ENCODE data around the gene SNX21.

SNX21 gene

GRCh38 chr20:45816951-45817350 lies 16.6 kb upstream of the SNX21 start:
- no peak for FAIRE-seq
- no peak for DNase-seq (ENCODE audit: insufficient read length, low spot score)
- TF ChIP-seq CTCF (IDR thresholded peaks at IDR 0.05; ENCODE audit: insufficient read depth, missing control alignments) = no peak

- DNase-seq (ENCODE audit: insufficient read length, low spot score) (no peak), FAIRE-seq (no peak)
- TF ChIP-seq CTCF (IDR thresholded peaks at IDR 0.05; ENCODE audit: insufficient read depth, missing control alignments) = no peak
These were observed 16.0 kb upstream of the SNX21 start for GRCh38 chr20:45817376-45818194.

GRCh38 chr20:45818239-45818638 lies 15.4 kb upstream of the SNX21 start:
- TF ChIP-seq CTCF (IDR thresholded peaks at IDR 0.05; ENCODE audit: insufficient read depth, missing control alignments) = no peak
- FAIRE-seq (no peak), DNase-seq (ENCODE audit: insufficient read length, low spot score) (no peak)

GRCh38 chr20:45819466-45819865 lies 14.1 kb upstream of the SNX21 start:
- DNase-seq (ENCODE audit: insufficient read length, low spot score) (no peak), FAIRE-seq (no peak)
- no peak for TF ChIP-seq CTCF (IDR thresholded peaks at IDR 0.05; ENCODE audit: insufficient read depth, missing control alignments)

- DNase-seq (ENCODE audit: insufficient read length, low spot score) (no peak), FAIRE-seq (no peak)
These were observed 11.7 kb upstream of the SNX21 start for GRCh38 chr20:45821947-45822346.

GRCh38 chr20:45822857-45823256 lies 10.7 kb upstream of the SNX21 start:
- FAIRE-seq = no peak

More at GRCh38 chr20:45821947-45822346, 11.7 kb upstream of the SNX21 start:
- TF ChIP-seq CTCF (IDR thresholded peaks at IDR 0.05; ENCODE audit: insufficient read depth, missing control alignments) = no peak

More at GRCh38 chr20:45822857-45823256, 10.7 kb upstream of the SNX21 start:
- DNase-seq (ENCODE audit: insufficient read length, low spot score) = no peak
- peak; percentile 6 for TF ChIP-seq CTCF (IDR thresholded peaks at IDR 0.05; ENCODE audit: insufficient read depth, missing control alignments)

Measured in D721Med (cell line).